Activated naive CD4-positive, alpha-beta T cell treated with anti-CD3 and anti-CD28 coated beads, Interleukin-2, amount 10 ng/mL, durations not matched to agents 7 days and 5 days (primary cell): Measurements from ENCODE around the gene PARD6B.
"Not testable (repeated sequence)": the region's sequence is repeated elsewhere in the genome, so short reads cannot be mapped to it uniquely, and the experiment has no call there.

Experiments used
- CTCF ChIA-PET: fragments of 350-600 bp; sonication (Branson Sonifier 250); formaldehyde crosslinking; loops from one replicate; lab custom pipeline; 2021; ENCODE audit warnings: antibody characterized with exemption; lab: Charles Lee
- DNase-seq: peaks from one replicate; pipeline ENCODE4 v3.0.0-alpha.2; 2020
- H3K27ac Mint-ChIP-seq: one replicate; pipeline ENCODE4 v1.8.0; 2021; ENCODE audit warnings: mild to moderate bottlenecking, moderate library complexity, mixed read lengths
- H3K27me3 Mint-ChIP-seq: one replicate; pipeline ENCODE4 v1.8.0; 2021; ENCODE audit warnings: mild to moderate bottlenecking, mixed read lengths
- H3K36me3 Mint-ChIP-seq: one replicate; pipeline ENCODE4 v1.8.0; 2021; ENCODE audit warnings: mixed read lengths
- H3K4me1 Mint-ChIP-seq: one replicate; pipeline ENCODE4 v1.8.0; 2021; ENCODE audit warnings: mixed read lengths
- H3K4me3 Mint-ChIP-seq: one replicate; pipeline ENCODE4 v1.8.0; 2021; ENCODE audit warnings: mild to moderate bottlenecking, moderate library complexity, mixed read lengths
- H3K9me3 Mint-ChIP-seq: one replicate; pipeline ENCODE4 v1.8.0; 2021; ENCODE audit warnings: mixed read lengths

Gene PARD6B

DNA sequence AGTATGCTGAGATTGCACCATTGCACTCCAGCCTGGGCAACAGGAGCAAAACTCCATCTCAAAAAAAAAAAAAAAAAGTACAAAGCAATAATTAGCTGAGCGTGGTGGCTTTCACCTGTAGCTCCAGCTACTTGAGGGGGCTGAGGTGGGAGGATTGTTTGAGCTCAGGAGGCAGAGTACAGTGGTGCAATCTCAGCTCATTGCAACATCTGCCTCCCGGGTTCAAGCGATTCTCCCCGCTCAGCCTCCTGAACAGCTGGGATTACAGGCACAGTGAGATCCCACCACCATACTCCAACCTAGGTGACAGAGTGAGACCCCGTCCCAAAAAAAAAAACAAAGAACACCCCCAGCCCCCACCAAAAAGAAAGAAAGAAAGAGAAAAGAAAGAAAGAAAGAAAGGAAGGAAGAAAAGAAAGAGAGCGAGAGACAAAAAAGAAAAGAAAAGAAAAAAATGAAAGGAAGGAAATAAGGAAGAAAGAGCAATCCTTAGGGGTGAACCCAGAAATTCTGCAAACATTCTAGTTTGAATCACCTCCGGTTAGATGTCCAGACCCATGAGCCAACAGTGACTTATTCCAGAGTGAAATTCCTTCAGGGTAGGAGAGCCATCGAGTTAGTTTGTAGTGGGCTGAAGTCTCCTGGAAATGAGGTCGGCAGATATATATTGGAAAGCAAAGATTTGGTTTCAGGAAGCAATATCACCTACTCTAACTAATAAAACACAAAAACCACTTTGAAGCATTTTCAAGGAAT is 36.8 kb upstream of the PARD6B start:
- H3K27ac Mint-ChIP-seq: no peak overlapping the region
- H3K4me3 Mint-ChIP-seq: no peak overlapping the region
- no peaks in the 10 kb centered on the region for H3K9me3 Mint-ChIP-seq
- CTCF ChIA-PET: interaction anchor here (1.4 kb wide), 1 partner anchor 96 kb away, joined by 4 read pairs; no protein-coding TSS in a partner anchor
- peaks cover 65% of the 10 kb centered on the region for H3K27me3 Mint-ChIP-seq
- peaks cover 9% of the 10 kb centered on the region for H3K4me1 Mint-ChIP-seq
- H3K36me3 Mint-ChIP-seq: no peaks in the 10 kb centered on the region
- no peak for DNase-seq

DNA sequence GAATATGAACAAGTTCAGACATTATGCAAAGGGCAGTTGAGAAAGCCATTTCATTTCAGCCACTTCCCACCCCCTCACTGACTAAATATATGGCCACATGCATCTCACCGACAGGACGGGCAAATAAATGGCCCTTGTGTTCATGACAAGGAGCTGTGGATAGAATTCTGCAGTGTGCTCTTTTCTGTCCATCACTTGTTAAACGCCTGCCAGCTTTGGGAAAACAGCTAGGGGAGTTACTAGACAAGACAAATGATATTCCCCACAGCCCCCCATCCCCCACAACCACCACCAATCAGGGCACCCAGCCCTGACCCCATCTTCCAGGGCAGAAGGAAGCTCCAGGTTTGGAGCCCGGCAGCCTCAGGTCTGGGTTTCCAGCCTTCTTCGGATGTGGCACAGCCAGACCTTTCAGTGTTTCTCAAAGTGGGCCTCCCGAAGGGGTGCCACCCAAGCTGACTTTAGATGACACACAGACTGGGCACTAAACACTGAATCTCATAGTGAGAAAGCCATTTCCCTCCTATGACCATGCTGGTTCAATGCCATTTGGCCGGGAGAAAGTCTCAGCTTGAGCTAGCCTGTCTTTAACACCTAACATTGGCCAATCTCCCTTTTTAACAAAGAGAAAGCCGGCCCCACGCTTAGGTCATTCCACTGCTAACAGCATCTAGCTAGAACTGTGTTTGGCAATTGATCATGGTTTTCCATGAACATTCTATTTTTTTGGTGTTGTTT is 36.1 kb upstream of the PARD6B start:
- no peak for DNase-seq
- Mint-ChIP-seq H3K27me3 (peaks cover 60% of the 10 kb centered on the region), H3K4me3 (no peak overlapping the region), H3K4me1 (peaks cover 9% of the 10 kb centered on the region), H3K36me3 (no peaks in the 10 kb centered on the region), H3K27ac (no peak overlapping the region), H3K9me3 (no peaks in the 10 kb centered on the region)
- CTCF ChIA-PET: interaction anchor here (1.4 kb wide), 1 partner anchor 96 kb away, joined by 4 read pairs; no protein-coding TSS in a partner anchor

DNA sequence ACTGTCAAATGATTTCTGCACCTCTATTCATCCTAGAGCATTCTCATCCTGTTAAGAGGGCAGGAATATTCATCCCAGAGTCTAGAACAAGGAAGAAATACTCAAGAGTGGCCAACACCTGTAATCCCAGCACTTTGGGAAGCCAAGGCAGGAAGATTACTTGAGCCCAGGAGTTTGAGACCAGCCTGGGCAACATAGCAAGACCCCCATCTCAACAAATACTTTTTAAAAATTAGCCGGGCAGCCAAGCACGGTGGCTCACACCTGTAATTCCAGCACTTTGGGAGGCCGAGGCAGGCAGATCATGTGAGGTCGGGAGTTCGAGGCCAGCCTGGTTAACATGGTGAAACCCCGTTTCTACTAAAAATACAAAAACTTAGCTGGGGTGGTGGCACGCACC is 33.1 kb upstream of the PARD6B start:
- H3K4me3 Mint-ChIP-seq, CTCF ChIA-PET: not testable (repeated sequence)

DNA sequence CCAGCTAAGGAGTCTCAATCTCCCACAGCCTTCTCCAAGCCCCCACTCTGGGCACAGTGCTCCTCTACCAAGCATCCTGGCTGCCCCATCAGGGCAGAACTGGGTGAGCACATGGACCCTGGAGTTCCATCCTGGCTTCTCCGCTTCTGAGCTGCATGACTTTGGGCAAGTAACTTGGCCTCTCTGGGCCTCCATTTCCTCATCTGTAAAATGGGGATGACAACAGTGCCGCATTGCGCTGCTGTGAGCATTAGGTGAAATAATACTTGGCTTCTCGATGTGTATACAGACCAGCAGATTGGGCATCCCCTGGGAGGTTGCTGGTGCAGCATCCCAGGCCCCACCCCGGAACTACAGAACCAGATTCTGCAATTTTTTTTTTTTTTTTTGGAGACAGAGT is 31.7 kb upstream of the PARD6B start:
- Mint-ChIP-seq H3K36me3 (no peaks in the 10 kb centered on the region), H3K9me3 (no peaks in the 10 kb centered on the region), H3K4me1 (no peaks in the 10 kb centered on the region), H3K27me3 (peaks cover 39% of the 10 kb centered on the region), H3K4me3 (no peak overlapping the region), H3K27ac (no peak overlapping the region)
- no peak for DNase-seq
- CTCF ChIA-PET: no interaction called here

More for the DNA sequence above, 33.1 kb upstream of the PARD6B start:
- H3K27ac Mint-ChIP-seq, H3K36me3 Mint-ChIP-seq, H3K9me3 Mint-ChIP-seq, H3K4me1 Mint-ChIP-seq, DNase-seq: not testable (repeated sequence)
- peaks cover 43% of the 10 kb centered on the region for H3K27me3 Mint-ChIP-seq

DNA sequence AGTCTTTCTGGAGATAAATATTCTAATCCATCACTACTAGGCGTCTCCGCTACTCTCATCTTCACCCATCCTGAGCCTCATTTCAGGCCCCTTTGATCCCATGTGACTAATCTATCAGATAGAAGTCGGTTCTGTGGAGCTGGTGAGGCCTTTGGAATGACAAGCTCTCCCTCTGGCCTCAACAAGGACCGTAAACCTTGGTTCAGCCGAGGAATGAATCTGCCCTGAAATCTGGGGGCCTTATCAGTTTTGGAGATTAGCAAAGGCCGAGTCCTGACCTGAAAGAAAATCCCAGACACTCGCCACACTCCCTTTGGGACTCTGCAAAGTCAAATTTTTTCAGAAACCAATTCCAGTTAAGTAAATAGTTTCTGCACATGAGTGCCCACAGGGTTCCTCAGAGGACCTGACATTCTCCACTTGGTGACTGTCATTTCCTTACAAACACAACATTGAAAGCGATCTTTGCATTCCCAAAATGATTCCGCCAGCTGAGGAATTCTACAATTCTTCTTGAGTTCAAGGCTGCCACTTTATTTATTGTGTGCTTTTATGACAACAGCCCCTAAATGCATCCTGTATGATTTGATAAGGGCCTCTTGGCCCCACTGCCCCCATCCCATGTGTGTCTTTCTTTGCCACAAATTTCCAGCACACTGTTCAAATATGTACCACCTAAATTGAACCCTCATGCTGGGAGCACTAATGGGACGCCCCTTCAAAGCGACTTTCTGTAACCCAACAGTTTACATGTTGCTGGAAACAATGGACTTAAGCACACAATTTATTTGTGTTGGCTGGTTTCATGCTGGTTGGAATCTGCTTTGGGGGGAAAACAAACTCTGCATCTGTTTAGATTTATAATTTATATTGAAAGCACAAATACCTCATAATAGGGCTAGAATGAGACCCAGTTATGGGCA is 30.1 kb upstream of the PARD6B start:
- Mint-ChIP-seq H3K4me1 (no peaks in the 10 kb centered on the region), H3K9me3 (no peaks in the 10 kb centered on the region), H3K27ac (no peak overlapping the region), H3K4me3 (no peak overlapping the region), H3K36me3 (no peaks in the 10 kb centered on the region), H3K27me3 (peaks cover 32% of the 10 kb centered on the region)
- no peak for DNase-seq
- CTCF ChIA-PET: no interaction called here

DNA sequence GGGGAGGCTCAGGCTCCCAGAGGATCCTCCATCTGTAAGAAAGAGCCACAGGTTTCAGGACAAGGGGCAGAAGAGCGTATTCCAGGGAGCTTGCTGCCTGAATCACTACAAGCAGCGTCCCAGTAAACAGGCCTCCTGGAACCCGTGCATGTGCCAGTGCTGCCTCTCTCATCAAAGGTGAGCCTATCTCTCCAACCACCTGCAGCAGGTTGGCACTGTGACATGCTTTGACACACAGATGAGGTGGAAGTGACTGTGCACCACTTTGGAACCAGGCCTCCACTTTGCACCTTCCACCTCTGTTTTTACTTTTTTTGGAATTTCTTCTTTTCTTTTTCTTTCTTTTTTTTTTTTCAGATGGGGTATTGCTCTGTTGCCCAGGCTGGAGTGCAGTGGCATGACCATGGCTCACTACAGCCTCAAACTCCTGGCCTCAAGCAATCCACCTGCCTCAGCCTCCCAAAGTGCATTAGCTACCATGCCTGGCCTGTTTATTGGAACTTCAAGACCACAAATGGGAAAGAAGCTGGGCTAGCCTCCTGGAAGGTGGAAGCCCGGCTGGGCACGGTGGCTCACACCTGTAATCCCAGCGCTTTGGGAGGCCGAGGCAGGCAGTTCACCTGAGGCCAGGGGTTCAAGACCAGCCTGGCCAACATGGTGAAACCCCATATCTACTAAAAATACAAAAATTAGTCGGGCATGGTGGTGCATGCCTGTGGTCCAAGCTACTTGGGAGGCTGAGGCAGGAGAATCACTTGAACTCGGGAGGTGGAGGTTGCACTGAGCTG is 27.5 kb upstream of the PARD6B start:
- peaks cover 26% of the 10 kb centered on the region for H3K27me3 Mint-ChIP-seq
- not testable (repeated sequence) for DNase-seq, H3K4me3 Mint-ChIP-seq, H3K36me3 Mint-ChIP-seq, H3K9me3 Mint-ChIP-seq, H3K27ac Mint-ChIP-seq, H3K4me1 Mint-ChIP-seq
- CTCF ChIA-PET: interaction anchor here (0.6 kb wide), 1 partner anchor 69 kb away, joined by 3 read pairs; no protein-coding TSS in a partner anchor

DNA sequence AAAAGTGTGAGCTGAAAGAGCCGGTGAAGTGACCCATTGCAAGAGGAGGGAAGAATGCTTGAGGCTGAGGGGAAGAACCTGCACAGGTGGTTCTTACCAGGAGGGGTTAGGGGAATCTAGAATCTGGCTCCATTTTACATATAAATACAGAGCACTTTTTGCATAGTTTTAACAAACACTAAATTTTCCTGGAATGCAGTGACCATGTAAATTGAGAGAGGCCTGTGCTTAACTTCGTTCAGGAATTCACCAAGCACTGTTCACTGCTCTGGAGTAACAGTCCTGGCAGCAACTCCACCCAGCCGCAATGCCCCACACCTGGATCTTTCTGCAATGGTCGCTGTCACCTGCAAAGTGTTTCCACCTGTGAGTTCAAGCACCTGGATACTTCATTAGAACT is 26.9 kb upstream of the PARD6B start:
- CTCF ChIA-PET: no interaction called here
- H3K36me3 Mint-ChIP-seq: no peaks in the 10 kb centered on the region
- H3K4me1 Mint-ChIP-seq: no peaks in the 10 kb centered on the region

DNA sequence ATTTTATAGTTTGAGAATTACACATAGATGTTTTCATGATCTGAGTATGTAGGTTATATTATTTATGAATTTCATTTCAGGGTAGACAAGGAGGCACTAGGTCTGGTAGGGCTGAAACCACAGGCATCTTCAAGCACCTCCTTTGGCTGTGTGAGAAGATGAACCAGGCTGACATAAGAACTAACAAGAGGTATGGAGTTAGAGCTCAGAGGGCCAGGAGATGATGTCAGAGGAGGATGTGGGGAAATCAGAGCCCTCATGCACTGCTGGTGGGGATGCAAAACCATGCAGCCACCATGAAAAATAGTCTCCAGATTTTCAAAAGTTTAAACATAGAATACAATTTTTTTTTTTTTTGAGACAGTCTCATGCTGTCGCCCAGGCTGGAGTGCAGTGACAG is 26.4 kb upstream of the PARD6B start:
- H3K27ac Mint-ChIP-seq: no peak overlapping the region
- CTCF ChIA-PET: no interaction called here
- no peaks in the 10 kb centered on the region for H3K4me1 Mint-ChIP-seq
- H3K36me3 Mint-ChIP-seq: no peaks in the 10 kb centered on the region
- DNase-seq: no peak
- H3K27me3 Mint-ChIP-seq: peaks cover 18% of the 10 kb centered on the region
- H3K4me3 Mint-ChIP-seq: no peak overlapping the region
- H3K9me3 Mint-ChIP-seq: no peaks in the 10 kb centered on the region

More for the DNA sequence above, 26.9 kb upstream of the PARD6B start:
- no peak for DNase-seq
- Mint-ChIP-seq H3K9me3 (no peaks in the 10 kb centered on the region), H3K4me3 (no peak overlapping the region), H3K27me3 (peaks cover 21% of the 10 kb centered on the region), H3K27ac (no peak overlapping the region)

DNA sequence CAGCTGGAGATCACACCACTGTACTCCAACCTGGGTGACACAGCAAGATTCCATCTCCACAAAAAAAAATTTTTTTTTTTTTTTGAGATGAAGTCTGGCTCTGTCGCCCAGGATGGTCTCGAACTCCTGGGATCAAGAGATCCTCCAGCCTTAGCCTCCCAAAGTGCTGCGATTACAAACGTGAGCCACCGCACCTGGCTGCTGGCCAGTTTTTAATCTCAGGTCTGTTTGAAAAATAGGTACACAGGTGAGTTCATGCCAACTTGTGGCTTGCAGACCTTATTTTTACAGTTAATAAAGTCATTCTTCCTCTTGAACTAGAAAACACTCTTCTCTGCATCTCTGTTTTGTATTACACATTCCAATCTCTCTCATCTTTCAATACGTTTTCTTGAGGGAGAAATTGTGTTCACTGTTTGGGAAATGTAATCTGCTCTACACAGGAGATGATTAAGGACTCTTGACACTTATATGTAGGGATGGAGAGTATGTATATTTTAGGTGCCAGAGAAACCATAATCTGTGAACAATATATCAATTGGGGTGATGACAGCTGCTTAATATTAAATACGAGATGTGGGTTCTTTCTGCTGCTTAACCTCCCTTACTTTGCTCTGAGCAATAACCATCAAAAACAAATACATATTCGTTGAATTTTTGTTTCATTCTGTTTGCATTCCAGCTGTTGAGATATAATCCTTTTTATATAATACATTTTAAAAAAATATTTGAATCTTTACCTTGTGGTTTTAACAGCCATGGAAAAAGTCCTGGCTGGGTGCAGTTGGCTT is 22.3 kb upstream of the PARD6B start:
- no peak overlapping the region for H3K4me3 Mint-ChIP-seq
- CTCF ChIA-PET: interaction anchor here (0.7 kb wide), 1 partner anchor 43 kb away, joined by 3 read pairs; no protein-coding TSS in a partner anchor
- H3K36me3 Mint-ChIP-seq: no peaks in the 10 kb centered on the region
- no peaks in the 10 kb centered on the region for H3K9me3 Mint-ChIP-seq
- H3K27me3 Mint-ChIP-seq: peaks cover 24% of the 10 kb centered on the region
- DNase-seq: no peak
- H3K27ac Mint-ChIP-seq: no peak overlapping the region
- H3K4me1 Mint-ChIP-seq: no peaks in the 10 kb centered on the region

DNA sequence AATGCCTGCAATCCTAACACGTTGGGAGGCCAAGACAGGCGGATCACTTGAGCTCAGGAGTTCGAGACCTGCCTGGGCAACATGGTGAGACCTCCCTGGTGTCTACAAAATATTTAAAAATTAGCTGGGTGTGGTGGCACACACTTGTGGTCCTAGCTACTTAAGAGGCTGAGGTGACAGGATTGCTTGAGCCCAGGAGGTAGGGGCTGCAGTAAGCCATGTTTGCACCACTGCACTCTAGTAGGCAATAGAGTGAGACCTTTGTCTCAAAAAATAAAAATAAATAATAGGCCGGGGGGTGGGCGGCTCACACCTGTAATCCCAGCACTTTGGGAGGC is 21.8 kb upstream of the PARD6B start:
- Mint-ChIP-seq H3K36me3 (no peaks in the 10 kb centered on the region), H3K9me3 (no peaks in the 10 kb centered on the region), H3K27ac (no peak overlapping the region), H3K4me1 (no peaks in the 10 kb centered on the region), H3K27me3 (peaks cover 28% of the 10 kb centered on the region), H3K4me3 (no peak overlapping the region)
- CTCF ChIA-PET: interaction anchor here (0.7 kb wide), 1 partner anchor 42 kb away, joined by 3 read pairs; no protein-coding TSS in a partner anchor
- DNase-seq: no peak

DNA sequence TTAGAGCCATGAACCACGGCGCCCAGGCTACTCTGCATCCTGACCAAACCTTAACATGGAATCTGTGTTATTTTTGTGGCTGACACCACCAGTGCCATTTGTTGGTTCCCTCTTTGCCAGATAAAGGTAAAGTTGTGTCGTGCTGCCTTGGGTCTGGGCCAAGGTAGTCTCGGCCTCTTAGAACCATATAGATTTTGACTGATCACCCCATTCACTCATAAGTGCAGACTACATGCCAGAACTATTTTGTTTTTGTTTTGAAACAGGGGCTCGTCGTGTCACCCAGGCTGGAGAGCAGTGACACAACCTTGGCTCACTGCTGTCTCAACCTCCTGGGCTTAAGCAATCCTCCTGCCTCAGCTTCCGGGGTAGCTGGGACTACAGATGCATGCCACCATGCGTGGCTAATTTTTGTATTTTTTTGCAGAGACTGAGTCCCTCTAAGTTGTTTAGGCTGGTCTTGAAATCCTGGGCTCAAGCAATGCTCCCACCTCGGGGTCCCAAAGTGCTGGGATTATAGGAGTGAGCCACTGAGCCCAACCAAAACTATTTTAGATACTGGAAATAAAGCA is 20.8 kb upstream of the PARD6B start:
- Mint-ChIP-seq H3K4me3 (no peak overlapping the region), H3K4me1 (no peaks in the 10 kb centered on the region), H3K27me3 (peaks cover 28% of the 10 kb centered on the region), H3K36me3 (no peaks in the 10 kb centered on the region), H3K9me3 (no peaks in the 10 kb centered on the region), H3K27ac (no peak overlapping the region)
- no peak for DNase-seq
- CTCF ChIA-PET: no interaction called here

DNA sequence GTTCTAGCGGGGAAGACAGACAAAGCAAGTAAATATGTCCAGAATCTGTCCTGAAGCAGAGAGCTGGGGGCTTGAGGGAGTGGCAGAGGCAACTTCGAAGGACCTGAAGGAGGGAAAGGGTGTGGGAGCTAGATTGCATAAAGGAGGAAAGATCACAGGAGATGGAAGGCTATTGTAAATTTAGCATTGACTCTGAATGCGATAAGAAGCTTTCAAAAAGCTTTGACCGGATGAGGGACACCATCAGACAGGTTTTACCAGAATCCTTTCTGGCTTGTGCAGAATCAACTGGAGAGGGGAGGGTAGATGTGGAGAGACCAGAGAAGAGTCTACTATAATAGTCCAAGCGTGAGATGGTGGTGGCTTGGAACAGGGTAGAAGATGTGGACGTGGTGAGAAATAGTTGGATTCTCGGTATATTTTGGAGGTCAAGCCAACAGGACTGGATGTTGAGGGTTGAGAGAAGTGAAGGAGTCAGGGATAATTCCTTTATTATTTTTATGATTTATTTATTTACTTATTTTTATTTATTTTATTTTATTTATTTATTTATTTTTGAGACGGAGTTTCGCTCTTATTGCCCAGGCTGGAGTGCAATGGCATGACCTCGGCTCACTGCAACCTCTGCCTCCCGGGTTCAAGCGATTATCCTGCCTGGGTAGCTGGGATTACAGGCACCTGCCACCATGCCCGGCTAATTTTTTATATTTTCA is 20.1 kb upstream of the PARD6B start:
- Mint-ChIP-seq H3K4me1 (no peaks in the 10 kb centered on the region), H3K27me3 (peaks cover 28% of the 10 kb centered on the region), H3K9me3 (no peaks in the 10 kb centered on the region), H3K36me3 (no peaks in the 10 kb centered on the region), H3K27ac (no peak overlapping the region), H3K4me3 (no peak overlapping the region)
- CTCF ChIA-PET: no interaction called here
- no peak for DNase-seq
